Measurements from ENCODE around the gene ZSCAN21. TPM values are rescaled to one million over a fixed set of nuclear protein-coding genes. Genes with fewer than 3 reads are reported as not detected.

ZSCAN21 gene
- total RNA-seq, 1 donor from 2014 or later, result 13.6 TPM

- DNase-seq (ENCODE audit: low read depth), result no peak
Measured at GRCh38 chr7:100027197-100027596, 22.4 kb upstream of the ZSCAN21 start.

DNA sequence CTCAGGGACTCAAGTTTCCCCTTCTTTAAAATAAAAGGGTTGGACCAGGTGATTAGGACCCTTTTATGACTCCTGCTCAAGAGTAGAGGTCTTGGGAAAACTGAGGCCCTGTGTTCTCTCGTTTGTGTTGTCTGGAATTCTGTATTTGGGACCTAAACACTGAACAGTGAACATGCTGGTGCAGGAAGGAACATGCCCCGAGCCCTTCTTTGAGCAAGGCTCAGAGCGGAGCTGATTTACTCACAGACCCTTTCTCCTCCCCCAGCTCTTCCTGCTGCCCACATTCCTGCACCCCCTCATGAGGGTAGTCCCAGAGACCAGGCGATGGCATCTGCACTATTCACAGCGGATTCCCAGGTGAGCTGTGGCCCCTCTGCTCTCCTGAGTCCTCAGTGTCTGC lies 20.0 kb upstream of the ZSCAN21 start:
- no peak for DNase-seq (ENCODE audit: low read depth)

GRCh38 chr7:100033526-100033925 lies 16.0 kb upstream of the ZSCAN21 start:
- no peak for DNase-seq (ENCODE audit: low read depth)

DNA sequence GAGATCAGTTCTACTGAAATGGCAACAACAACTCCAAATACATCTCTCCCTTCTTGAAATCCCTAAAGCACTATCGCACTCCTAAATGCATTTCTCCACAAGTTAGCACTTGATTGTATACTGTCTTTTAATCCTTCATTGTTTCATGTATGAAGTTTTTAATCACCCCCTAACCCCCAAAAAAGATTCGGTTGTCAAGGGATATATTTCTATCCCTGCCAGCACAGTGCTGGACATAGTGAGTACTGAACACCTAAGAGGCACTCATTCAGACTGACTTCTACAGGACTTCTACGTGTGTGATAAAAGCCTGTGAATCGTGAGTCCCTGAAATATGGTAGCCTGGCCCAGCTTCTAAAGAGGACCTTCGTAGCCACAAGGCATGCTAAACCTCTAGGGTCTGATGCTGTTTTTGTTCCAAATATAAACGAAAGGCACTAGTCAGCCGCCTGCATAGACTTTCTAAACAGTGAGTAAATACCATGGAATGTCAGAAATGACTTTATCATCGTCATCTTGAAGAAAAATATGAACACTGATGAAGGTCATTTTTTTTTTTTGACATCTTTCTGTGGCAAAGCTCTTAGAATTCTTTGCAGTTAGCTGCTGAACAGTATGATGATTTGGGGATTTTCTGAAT lies 14.6 kb upstream of the ZSCAN21 start:
- no peak for DNase-seq (ENCODE audit: low read depth)

DNA sequence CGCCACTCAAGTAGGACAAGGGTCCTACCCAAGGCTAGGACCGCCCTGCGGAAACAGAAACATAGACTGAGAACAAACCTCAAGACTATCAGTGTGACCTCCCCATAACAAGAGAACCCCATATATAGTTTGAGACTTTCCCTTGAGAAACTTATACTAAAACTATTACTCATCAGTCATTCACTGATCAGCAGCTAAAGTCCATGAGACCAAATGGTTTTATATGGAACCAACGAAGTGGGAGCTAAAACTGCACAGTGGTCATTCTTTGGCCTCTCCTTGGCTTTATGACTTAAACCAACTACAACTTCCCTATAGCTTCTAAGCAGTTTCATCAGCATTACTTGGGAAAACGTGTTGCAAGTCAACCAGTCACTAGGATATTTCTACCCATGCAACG lies 13.7 kb upstream of the ZSCAN21 start:
- no peak for DNase-seq (ENCODE audit: low read depth)

- DNase-seq (ENCODE audit: low read depth), result no peak
Measured at GRCh38 chr7:100038326-100038725, 11.2 kb upstream of the ZSCAN21 start.

DNA sequence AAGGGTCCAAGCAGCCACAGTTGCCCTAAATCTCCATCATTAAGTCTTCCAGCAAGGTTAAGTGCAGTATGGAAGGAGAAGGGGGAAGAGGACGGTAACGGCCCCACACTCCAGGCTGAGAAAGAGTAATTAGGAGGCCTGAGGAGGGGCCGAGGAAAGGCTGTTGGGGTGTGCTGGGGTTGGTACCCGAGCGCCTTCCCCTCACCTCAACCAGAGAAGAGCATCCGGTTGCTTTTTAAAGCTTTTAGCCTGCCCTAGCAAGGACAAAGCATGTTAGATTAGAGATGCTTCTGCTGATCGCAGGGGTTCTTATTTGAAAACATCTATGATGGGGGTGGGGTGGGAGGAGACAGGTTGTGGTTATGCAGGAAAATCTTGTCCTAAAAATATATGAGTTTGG lies 9.0 kb upstream of the ZSCAN21 start:
- no peak for DNase-seq (ENCODE audit: low read depth)

DNA sequence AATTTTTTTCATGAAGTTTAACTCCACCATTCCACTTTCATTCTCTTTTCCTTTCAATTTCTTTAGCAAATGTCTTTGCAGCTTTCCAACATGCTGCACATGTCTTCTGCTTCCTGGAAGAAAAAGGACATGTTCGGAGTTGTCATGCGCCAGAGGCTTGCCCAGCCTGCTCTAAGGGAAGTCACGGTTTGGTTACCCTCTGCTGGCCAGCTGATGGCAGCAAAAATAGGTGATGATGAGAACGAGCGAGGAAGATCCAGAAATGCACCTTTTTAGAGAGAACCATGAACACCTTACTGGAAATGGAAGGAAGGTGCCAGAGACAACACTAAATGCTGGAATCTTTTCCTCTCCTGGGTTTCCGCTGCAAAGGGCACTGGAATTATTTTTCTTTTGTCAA lies 4.9 kb upstream of the ZSCAN21 start:
- peak; percentile 21 for DNase-seq (ENCODE audit: low read depth)

GRCh38 chr7:100048680-100049079 lies 894 bp upstream of the ZSCAN21 start:
- no peak for DNase-seq (ENCODE audit: low read depth)

- no peak for DNase-seq (ENCODE audit: low read depth)
Measured at GRCh38 chr7:100051611-100052010, 2.0 kb downstream of the ZSCAN21 start.

DNA sequence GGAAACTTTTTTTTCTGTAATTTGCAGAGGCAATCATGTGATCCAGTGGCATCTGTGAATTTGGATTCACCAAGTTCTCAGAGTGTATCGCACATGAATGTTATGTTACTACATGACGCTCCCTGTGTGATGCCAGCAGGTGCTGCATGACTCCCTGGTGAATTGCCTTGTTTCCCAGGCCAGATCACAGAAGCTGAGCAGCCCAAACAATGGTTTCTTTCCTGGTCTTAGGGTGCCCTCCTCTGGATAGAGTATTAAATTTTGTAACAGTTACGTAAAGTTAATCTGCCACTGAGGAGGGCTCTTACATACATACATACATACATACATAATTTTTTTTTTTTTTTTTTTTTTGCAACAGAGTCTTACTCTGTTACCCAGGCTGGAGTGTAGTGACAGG lies 3.6 kb downstream of the ZSCAN21 start:
- peak; percentile 44 for DNase-seq (ENCODE audit: low read depth)

- DNase-seq (ENCODE audit: low read depth), result no peak
Measured at GRCh38 chr7:100057006-100057405, 7.4 kb downstream of the ZSCAN21 start.

GRCh38 chr7:100059251-100059739 lies 9.7 kb downstream of the ZSCAN21 start:
- DNase-seq (ENCODE audit: low read depth), result no peak

- no peak for DNase-seq (ENCODE audit: low read depth)
Measured at GRCh38 chr7:100061518-100062193, 12.1 kb downstream of the ZSCAN21 start.

DNA sequence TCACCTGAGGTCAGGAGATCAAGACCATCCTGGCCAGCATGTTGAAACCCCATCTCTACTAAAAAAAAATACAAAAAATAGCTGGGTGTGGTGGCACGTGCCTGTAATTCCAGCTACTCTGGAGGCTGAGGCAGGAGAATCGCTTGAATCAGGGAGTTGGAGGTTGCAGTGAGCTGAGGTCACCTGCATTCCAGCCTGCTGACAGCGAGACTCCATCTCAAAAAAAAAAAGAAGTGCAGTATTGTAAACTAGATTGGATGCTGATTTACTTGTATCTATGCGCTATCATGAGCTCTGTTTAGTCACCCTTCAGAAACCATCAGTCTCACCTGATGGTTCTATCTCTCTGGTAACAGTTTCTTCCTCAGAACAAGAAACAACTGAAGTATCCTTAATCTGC lies 13.8 kb downstream of the ZSCAN21 start:
- DNase-seq (ENCODE audit: low read depth), result no peak

DNA sequence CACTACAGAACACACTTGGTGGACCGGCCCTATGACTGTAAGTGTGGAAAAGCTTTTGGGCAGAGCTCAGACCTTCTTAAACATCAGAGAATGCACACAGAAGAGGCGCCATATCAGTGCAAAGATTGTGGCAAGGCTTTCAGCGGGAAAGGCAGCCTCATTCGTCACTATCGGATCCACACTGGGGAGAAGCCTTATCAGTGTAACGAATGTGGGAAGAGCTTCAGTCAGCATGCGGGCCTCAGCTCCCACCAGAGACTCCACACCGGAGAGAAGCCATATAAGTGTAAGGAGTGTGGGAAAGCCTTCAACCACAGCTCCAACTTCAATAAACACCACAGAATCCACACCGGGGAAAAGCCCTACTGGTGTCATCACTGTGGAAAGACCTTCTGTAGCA lies 14.6 kb downstream of the ZSCAN21 start:
- no peak for DNase-seq (ENCODE audit: low read depth)

- peak; percentile 19 for DNase-seq (ENCODE audit: low read depth)
Measured at GRCh38 chr7:100065452-100066186, 16.0 kb downstream of the ZSCAN21 start.

- no peak for DNase-seq (ENCODE audit: low read depth)
Measured at GRCh38 chr7:100066953-100067352, 17.4 kb downstream of the ZSCAN21 start.

DNA sequence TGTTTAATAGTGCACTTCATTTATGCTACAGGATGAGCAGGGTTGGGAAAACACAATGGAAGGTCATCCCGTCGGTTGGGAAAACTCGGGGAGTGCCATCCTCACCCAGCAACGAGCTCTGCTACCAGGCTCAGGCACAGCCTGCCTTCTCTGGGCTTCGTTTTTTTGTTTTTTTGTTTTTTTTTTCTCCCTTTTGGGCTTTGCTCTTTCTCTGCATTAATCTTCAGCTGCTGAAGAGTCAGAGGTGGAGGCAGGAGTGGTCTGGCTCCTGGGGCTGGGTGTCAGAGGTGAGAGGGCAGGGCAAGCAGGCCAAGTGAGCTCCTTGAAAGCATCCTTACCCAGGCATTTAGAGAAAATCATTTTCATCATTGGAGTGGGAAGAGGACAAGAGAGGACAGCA lies 20.4 kb downstream of the ZSCAN21 start:
- no peak for DNase-seq (ENCODE audit: low read depth)

DNA sequence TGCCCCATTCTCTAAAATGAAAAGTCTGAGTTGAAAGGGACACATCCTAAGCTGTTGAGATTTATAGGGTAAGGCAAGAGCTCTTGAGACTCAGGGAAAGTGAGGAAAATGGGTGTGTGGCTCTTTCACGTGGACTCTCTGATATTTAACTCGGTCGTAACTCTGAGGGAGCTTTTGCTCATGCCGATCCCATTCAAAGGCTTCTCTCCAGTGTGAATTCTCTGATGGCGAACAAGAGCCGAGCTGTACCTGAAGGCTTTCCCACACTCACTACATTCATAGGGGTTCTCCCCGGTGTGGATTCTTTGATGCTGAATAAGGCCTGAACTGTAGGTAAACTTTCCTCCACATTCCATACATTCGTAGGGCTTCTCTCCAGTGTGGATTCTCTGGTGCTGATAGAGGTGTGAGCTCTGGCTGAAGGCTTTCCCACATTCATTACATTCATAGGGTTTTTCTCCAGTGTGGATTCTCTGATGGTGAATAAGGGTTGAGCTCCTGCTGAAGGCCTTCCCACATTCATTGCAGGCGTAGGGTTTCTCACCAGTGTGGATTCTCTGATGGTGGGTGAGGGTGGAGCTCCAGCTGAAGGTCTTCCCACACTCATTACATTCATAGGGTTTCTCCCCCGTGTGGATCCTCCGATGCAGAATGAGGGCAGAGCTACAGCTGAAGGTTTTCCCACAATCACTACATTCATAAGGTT lies 21.6 kb downstream of the ZSCAN21 start:
- no peak for DNase-seq (ENCODE audit: low read depth)

GRCh38 chr7:100072462-100072861 lies 22.9 kb downstream of the ZSCAN21 start:
- no peak for DNase-seq (ENCODE audit: low read depth)

DNA sequence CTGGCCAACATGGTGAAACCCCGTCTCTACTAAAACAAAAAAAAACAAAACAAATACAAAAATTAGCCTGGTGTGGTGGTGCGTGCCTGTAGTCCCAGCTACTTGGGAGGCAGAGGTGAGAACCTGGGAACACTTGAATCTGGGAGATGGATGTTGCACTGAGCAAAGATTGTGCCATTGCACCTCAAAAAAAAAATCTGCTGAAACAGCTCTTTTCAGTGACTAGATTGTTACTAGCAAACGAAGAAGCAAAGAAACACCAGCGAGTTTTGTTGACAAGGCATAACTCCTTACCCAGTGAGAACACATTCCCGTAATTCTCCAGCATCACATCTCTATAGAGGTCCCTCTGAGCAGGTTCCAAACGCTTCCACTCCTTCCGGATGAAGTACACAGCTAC lies 25.3 kb downstream of the ZSCAN21 start:
- no peak for DNase-seq (ENCODE audit: low read depth)

All from renal cortical epithelial cell (primary cell).